Right lobe of liver (tissue), 6 donors: ENCODE measurements around the gene RNU6-8. TPM values are rescaled to one million over a fixed set of nuclear protein-coding genes. Genes with fewer than 3 reads are reported as not detected.

Experiments
- ATAC-seq, 4 donors: fragments of 200-7000 bp; cut with Tn5 transposase; one replicate each; pipeline ENCODE4 v1.9.1; 2020; ENCODE audit warnings: mild to moderate bottlenecking in 4 of 4, moderate library complexity in 4 of 4
- DNase-seq, 3 donors: peaks; one replicate each; pipeline ENCODE4 v3.0.0-alpha.2; 2020
- H3K27ac ChIP-seq, 3 donors: fragments of 200-600 bp; one replicate each; pipeline ENCODE4 v1.8.0; 2022
- H3K27me3 ChIP-seq, 2 donors: fragments of 200-600 bp; one replicate each; pipeline ENCODE4 v1.8.0; 2022
- H3K36me3 ChIP-seq, 4 donors: fragments of 200-600 bp; sonication (generic) in 1 of 4; one replicate each; pipeline versions ENCODE4 v1.5.1 to v1.8.0; 2017 to 2022; ENCODE audit warnings: control low read depth in 1 of 4
- H3K4me1 ChIP-seq, 4 donors: fragments of 200-600 bp; sonication (generic) in 1 of 4; one replicate each; pipeline versions ENCODE4 v1.5.1 to v1.8.0; 2017 to 2022; ENCODE audit warnings: control low read depth in 1 of 4
- H3K4me3 ChIP-seq, 3 donors: fragments of 200-600 bp; one replicate each; pipeline ENCODE4 v1.8.0; 2022
- H3K9me3 ChIP-seq, 4 donors: fragments of 200-600 bp; sonication (generic) in 1 of 4; one replicate each; pipeline versions ENCODE4 v1.5.1 to v1.8.0; 2017 to 2022; ENCODE audit warnings: control low read depth in 1 of 4
- CTCF ChIP-seq, 4 donors: fragments of 200-600 bp in 3 of 4; fragments of 450-650 bp in 1 of 4; IDR thresholded peaks; one replicate each; pipeline versions ENCODE4 v1.5.1 to v1.8.0; 2016 to 2022; ENCODE audit warnings: antibody characterized with exemption in 4 of 4, mild to moderate bottlenecking in 2 of 4
- POLR2A ChIP-seq: fragments of 450-650 bp; IDR thresholded peaks from one replicate; pipeline ENCODE4 v1.6.1; 2017; ENCODE audit warnings: antibody characterized with exemption, mild to moderate bottlenecking
- WGBS: methylation state at CpG from one replicate; pipeline ENCODE4 v1.1.6; 2018; ENCODE audit warnings: low coverage, low lambda C conversion rate; ENCODE audit not compliant: insufficient coverage; ENCODE audit errors: missing lambda C conversion rate; 5-methylcytosine and 5-hydroxymethylcytosine counted together
- intact Hi-C, 2 donors: fragments of 100-400 bp; cut with DNase I; formaldehyde crosslinking; loops; one replicate each; pipeline versions ENCODE4 v1.11.2 to v1.14.1; 2022
- total RNA-seq, 6 experiments: library from RNA; depleted of rRNA in 2 of 6; stranded (reverse); fragments of >200 nt in 2 of 6; fragmentation: NEBNext Ultra II Directional in 3 of 6; extraction: Animal tissue kit (Norgen Biotek cat#: 25700) in 3 of 6; gene quantifications; one replicate each; pipeline versions ENCODE4 v1.1.0 to v1.2.4, GENCODE V29; 2016 to 2023
- donor health status: DM: no; HTN: yes; CAD: no.
- donor health status: DM: no; HTN: no; CAD: no.
- donor health status: DM: no; HTN: no; CAD: no.
- donor health status: DM: no; HTN: yes; CAD: no.
- donor health status: DM: no; HTN: yes; CAD: no.

Gene RNU6-8
- total RNA-seq, 6 experiments from 2014 or later, result not detected

- 0% methylated on average over 5 of the region's 46 CpGs for WGBS
- Histone ChIP-seq H3K9me3 (no peaks in the 10 kb centered on the region), H3K4me1 (peaks cover 0 to 10% (median 2%) of the 10 kb centered on the region in 4 donors), H3K27me3 (no peaks in the 10 kb centered on the region), H3K36me3 (no peaks in the 10 kb centered on the region), H3K4me3 (peak overlapping the region; percentile 68 to 84 (median 72)), H3K27ac (peak overlapping the region; percentile 89 to 96 (median 91))
- ATAC-seq (peak; percentile 78 to 90 (median 85)), DNase-seq (peak; percentile 95 to 96 (median 96))
- intact Hi-C loops, result no loop called here
- peak; percentile 64 for TF ChIP-seq POLR2A
- peak in 1 of 4 donors; percentile 6 for TF ChIP-seq CTCF (IDR thresholded peaks at IDR 0.05)
These were observed 1.8 kb downstream of the RNU6-8 start for GRCh38 chr14:32201193-32201815.

GRCh38 chr14:32200368-32201192 lies 2.5 kb downstream of the RNU6-8 start:
- peaks cover 0 to 10% (median 2%) of the 10 kb centered on the region in 4 donors for H3K4me1 ChIP-seq
- no peaks in the 10 kb centered on the region for H3K9me3 ChIP-seq
- peak overlapping the region; percentile 89 to 96 (median 91) for H3K27ac ChIP-seq
- ATAC-seq (no peak), DNase-seq (no peak)
- no peaks in the 10 kb centered on the region for H3K36me3 ChIP-seq
- no peaks in the 10 kb centered on the region for H3K27me3 ChIP-seq
- WGBS, result 5% methylated on average over 14 of the region's 14 CpGs
- intact Hi-C loops, result no loop called here
- peak overlapping the region; percentile 68 to 84 (median 72) for H3K4me3 ChIP-seq
- TF ChIP-seq CTCF (IDR thresholded peaks at IDR 0.05), result peak in 1 of 4 donors; percentile 10
- no peak for TF ChIP-seq POLR2A

GRCh38 chr14:32197919-32198318 lies 5.2 kb downstream of the RNU6-8 start:
- Histone ChIP-seq H3K4me1 (peaks cover 0 to 10% (median 2%) of the 10 kb centered on the region in 4 donors), H3K4me3 (no peak overlapping the region), H3K9me3 (no peaks in the 10 kb centered on the region), H3K36me3 (no peaks in the 10 kb centered on the region), H3K27ac (no peak overlapping the region), H3K27me3 (no peaks in the 10 kb centered on the region)
- WGBS, result 81% methylated on average over 1 of the region's 1 CpG
- no peak for DNase-seq
- intact Hi-C loops, result no loop called here
- TF ChIP-seq POLR2A (no peak), CTCF (IDR thresholded peaks at IDR 0.05) (no peak)
- ATAC-seq, result no peak

GRCh38 chr14:32195636-32196035 lies 7.4 kb downstream of the RNU6-8 start:
- TF ChIP-seq POLR2A (no peak), CTCF (IDR thresholded peaks at IDR 0.05) (no peak)
- ATAC-seq, result no peak
- no peaks in the 10 kb centered on the region for H3K9me3 ChIP-seq
- no peak overlapping the region for H3K4me3 ChIP-seq
- H3K36me3 ChIP-seq, result no peaks in the 10 kb centered on the region
- peaks cover 0 to 4% (median 0%) of the 10 kb centered on the region in 4 donors for H3K4me1 ChIP-seq
- WGBS, result 63% methylated on average over 1 of the region's 1 CpG
- intact Hi-C loops, result no loop called here
- H3K27me3 ChIP-seq, result no peaks in the 10 kb centered on the region
- no peak for DNase-seq
- H3K27ac ChIP-seq, result no peak overlapping the region
